ENCODE measurements around the gene SLC30A3. TPM values are rescaled to one million over a fixed set of nuclear protein-coding genes. Genes with fewer than 3 reads are reported as not detected.
"Not testable (repeated sequence)": the region's sequence is repeated elsewhere in the genome, so short reads cannot be mapped to it uniquely, and the experiment has no call there.

Gene SLC30A3
- total and polyA plus RNA-seq, 12 donors: 4.3 to 35.8 (median 10.4) TPM

DNA sequence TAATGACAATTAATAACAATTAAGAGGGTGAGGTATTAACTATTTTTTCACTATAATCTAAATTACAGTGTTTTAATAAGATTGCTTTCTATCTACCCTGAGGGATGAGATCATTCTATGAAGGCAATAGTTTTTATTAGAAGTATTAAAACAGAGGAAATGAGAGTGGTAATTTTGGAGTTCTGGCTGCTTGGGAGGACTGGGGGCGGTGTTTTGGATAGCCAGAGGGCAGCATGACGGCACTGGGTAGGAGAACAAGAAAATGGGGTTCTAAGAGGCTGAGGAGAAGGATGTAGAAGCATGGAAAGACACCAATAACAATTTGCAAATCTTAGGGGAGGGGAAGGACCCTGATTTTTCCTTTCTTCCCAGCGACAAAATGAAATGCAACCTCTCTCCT lies 7.3 kb upstream of the SLC30A3 start:
- Histone ChIP-seq H3K4me1 (peaks cover 2 to 49% (median 20%) of the 10 kb centered on the region in 9 donors), H3K4me3 (no peak overlapping the region), H3K9me3 (no peaks in the 10 kb centered on the region), H3K27me3 (peaks cover 0 to 53% (median 6%) of the 10 kb centered on the region in 7 donors), H3K27ac (peak overlapping the region in 2 of 10 donors; percentile 80 to 87), H3K36me3 (no peaks in the 10 kb centered on the region)
- WGBS, 2 donors: 72 to 82% methylated on average over 3 of the region's 3 CpGs
- intact Hi-C loops (cut with DNase I): no loop called here
- TF ChIP-seq, protein P1, sequence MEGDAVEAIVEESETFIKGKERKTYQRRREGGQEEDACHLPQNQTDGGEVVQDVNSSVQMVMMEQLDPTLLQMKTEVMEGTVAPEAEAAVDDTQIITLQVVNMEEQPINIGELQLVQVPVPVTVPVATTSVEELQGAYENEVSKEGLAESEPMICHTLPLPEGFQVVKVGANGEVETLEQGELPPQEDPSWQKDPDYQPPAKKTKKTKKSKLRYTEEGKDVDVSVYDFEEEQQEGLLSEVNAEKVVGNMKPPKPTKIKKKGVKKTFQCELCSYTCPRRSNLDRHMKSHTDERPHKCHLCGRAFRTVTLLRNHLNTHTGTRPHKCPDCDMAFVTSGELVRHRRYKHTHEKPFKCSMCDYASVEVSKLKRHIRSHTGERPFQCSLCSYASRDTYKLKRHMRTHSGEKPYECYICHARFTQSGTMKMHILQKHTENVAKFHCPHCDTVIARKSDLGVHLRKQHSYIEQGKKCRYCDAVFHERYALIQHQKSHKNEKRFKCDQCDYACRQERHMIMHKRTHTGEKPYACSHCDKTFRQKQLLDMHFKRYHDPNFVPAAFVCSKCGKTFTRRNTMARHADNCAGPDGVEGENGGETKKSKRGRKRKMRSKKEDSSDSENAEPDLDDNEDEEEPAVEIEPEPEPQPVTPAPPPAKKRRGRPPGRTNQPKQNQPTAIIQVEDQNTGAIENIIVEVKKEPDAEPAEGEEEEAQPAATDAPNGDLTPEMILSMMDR (IDR thresholded peaks at IDR 0.05): no peak
- ATAC-seq (no peak), DNase-seq (no peak)

DNA sequence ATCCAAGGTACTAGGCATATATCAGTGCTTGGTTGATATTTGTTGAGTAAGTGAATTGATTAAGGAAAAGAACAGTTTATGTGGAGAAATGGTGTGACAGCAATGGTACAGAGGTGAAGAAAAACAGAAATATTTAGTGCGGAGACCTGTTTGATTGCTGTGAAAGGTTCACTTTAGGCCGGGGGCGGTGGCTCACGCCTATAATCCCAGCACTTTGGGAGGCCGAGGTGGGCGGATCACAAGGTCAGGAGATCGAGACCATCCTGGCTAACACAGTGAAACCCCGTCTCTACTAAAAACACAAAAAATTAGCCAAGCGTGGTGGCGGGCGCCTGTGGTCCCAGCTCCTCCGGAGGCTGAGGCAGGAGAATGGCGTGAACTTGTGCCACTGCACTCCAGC lies 5.4 kb upstream of the SLC30A3 start:
- not testable (repeated sequence) for H3K36me3 ChIP-seq, ATAC-seq, H3K27ac ChIP-seq, H3K4me3 ChIP-seq, DNase-seq, H3K9me3 ChIP-seq
- Histone ChIP-seq H3K4me1 (peaks cover 4 to 54% (median 36%) of the 10 kb centered on the region in 9 donors), H3K27me3 (peaks cover 0 to 72% (median 21%) of the 10 kb centered on the region in 7 donors)
- WGBS, 2 donors: 85% methylated on average over 13 of the region's 13 CpGs
- intact Hi-C loops (cut with DNase I): loop anchor here in 1 of 10 donors (10.0 kb wide), 1 partner anchor 313 kb away; no protein-coding TSS in a partner anchor

DNA sequence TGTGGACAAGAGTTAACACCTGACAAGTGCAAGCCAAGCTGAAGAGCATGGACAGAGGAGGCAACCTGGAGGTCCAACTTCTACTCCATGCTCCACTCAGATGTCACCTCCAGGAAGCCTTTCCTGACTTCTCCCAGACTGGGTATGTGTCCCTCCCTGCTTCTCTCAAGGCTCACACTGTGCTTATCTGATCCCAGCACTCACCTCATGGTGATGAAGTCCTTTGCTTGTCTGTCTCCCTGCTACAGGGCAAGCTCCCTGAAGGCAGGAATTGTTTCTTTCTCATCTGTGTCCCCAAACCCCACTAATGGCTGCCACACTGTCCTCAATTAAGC lies 2.7 kb upstream of the SLC30A3 start:
- Histone ChIP-seq H3K4me3 (no peak overlapping the region), H3K27ac (peak overlapping the region in 6 of 10 donors; percentile 0 to 77 (median 48)), H3K4me1 (peaks cover 0 to 48% (median 37%) of the 10 kb centered on the region in 9 donors), H3K36me3 (no peaks in the 10 kb centered on the region), H3K27me3 (peaks cover 0 to 97% (median 47%) of the 10 kb centered on the region in 7 donors), H3K9me3 (no peaks in the 10 kb centered on the region)
- TF ChIP-seq, protein P1 (IDR thresholded peaks at IDR 0.05): no peak
- ATAC-seq (no peak), DNase-seq (no peak)
- intact Hi-C loops (cut with DNase I): loop anchor here in 1 of 10 donors (10.0 kb wide), 1 partner anchor 311 kb away; no protein-coding TSS in a partner anchor

DNA sequence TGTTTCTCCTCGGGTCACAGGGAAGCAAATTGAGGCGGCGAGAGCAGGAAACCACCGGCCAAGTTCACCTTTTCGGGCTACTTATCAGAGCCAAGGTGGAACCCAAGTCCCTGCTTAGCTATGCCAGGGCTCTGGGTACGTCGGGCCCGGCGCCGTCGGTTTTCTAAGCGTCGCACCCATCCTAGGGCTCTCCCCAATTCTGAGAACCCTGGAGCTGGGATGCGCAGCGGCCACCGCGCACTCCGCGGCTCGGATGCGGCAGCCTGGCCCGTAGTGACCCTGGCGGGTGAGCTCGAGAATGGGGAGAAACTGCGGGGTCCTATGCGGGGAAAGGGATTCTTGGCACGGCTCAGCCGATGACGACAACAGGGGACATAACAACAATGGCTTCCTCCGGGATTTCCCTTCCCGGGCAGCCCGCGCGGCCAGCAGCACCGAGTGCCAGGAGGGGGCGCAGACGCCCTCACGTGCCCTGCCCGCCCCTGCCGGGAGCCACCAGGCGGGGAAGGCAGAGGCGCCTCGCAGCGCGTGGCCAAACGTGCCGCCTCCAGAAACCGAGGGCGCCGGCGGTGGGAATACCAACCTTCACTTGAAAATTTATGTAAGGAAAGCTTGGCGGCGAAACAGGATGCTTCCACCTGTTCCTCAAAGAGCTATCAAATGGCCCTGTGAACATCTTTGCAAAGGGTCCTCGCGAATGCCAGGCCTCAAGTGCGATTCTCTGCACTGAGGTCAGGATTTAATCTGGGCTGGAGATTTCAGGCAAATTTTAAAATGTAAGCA lies 2.1 kb upstream of the SLC30A3 start:
- Histone ChIP-seq H3K9me3 (no peaks in the 10 kb centered on the region), H3K27me3 (peaks cover 0 to 97% (median 52%) of the 10 kb centered on the region in 7 donors), H3K4me1 (peaks cover 0 to 47% (median 34%) of the 10 kb centered on the region in 9 donors), H3K27ac (peak overlapping the region in 8 of 10 donors; percentile 34 to 77 (median 48)), H3K4me3 (peak overlapping the region in 9 of 10 donors; percentile 30 to 68 (median 63)), H3K36me3 (no peaks in the 10 kb centered on the region)
- intact Hi-C loops (cut with DNase I): loop anchor here in 2 of 10 donors (5.0 to 10.0 kb wide), 2 partner anchors 42 to 310 kb away; partner anchors contain the start of gene UCN (in 1 of the 2)
- DNase-seq (peak; percentile 71 to 77), ATAC-seq (peak; percentile 68 to 88 (median 80))
- TF ChIP-seq, protein P1 (IDR thresholded peaks at IDR 0.05): peak in 8 of 9 donors; percentile 30 to 74 (median 57)
- 2 to 3% methylated on average over 56 of the region's 56 CpGs for WGBS, 2 donors
